OCI-LY7 (cell line): ENCODE results near the gene PKD1L1. TPM values are rescaled to one million over a fixed set of nuclear protein-coding genes. Genes with fewer than 3 reads are reported as not detected.

Experiments
- BruUV-seq: library from RNA; stranded (reverse); fragments of 400-500 nt; replicated peaks from 2 replicates; lab custom pipeline; 2021; lab: Mats Ljungman, UMichigan
- CTCF ChIA-PET: fragments of 300-600 bp; sonication (Branson Sonifier 250); formaldehyde crosslinking; loops from one replicate; lab custom pipeline; 2022; ENCODE audit warnings: antibody characterized with exemption; ENCODE audit not compliant: unreplicated experiment; lab: Charles Lee
- POLR2A ChIA-PET: fragments of 300-600 bp; sonication (Branson Sonifier 250); formaldehyde crosslinking; loops from one replicate; lab custom pipeline; 2022; ENCODE audit warnings: antibody characterized with exemption; lab: Charles Lee
- DNase-seq: peaks from one replicate; pipeline ENCODE4 v3.0.0-alpha.2; 2015; ENCODE audit warnings: low spot score
- H2AFZ ChIP-seq: fragments of 200-600 bp; sonication (generic), shearing (Covaris generic); 2 replicates; pipeline ENCODE4 v1.6.1; 2014; ENCODE audit warnings: mild to moderate bottlenecking, antibody characterized with exemption, low read length, moderate library complexity
- H3K27ac ChIP-seq: fragments of 200-600 bp; sonication (generic); 2 replicates; pipeline ENCODE4 v1.5.1; 2014; ENCODE audit warnings: mixed run types, low read depth, mild to moderate bottlenecking, moderate library complexity, low read length, inconsistent platforms; ENCODE audit not compliant: poor library complexity, severe bottlenecking
- H3K36me3 ChIP-seq: fragments of 200-600 bp; sonication (generic); 2 replicates; pipeline ENCODE4 v1.6.1; 2014; ENCODE audit warnings: mild to moderate bottlenecking, antibody characterized with exemption, low read length, moderate library complexity, mixed read lengths; ENCODE audit not compliant: insufficient read depth
- H3K4me1 ChIP-seq: fragments of 200-600 bp; sonication (generic); 2 replicates; pipeline ENCODE4 v1.5.1; 2014; ENCODE audit warnings: mild to moderate bottlenecking, low read length; ENCODE audit not compliant: insufficient read depth, poor library complexity, severe bottlenecking
- H3K4me2 ChIP-seq: fragments of 200-600 bp; sonication (generic); 2 replicates; pipeline ENCODE4 v1.6.1; 2014; ENCODE audit warnings: mild to moderate bottlenecking, low read length
- H3K4me3 ChIP-seq: fragments of 200-600 bp; sonication (generic); 2 replicates; pipeline ENCODE4 v1.5.1; 2014; ENCODE audit warnings: mild to moderate bottlenecking, low read depth, low read length; ENCODE audit not compliant: poor library complexity, severe bottlenecking
- H3K79me2 ChIP-seq: fragments of 200-600 bp; sonication (generic); 2 replicates; pipeline ENCODE4 v1.6.1; 2016; ENCODE audit warnings: low read depth, mild to moderate bottlenecking, low read length, moderate library complexity, mixed read lengths; ENCODE audit not compliant: insufficient read depth
- H3K9me2 ChIP-seq: fragments of 200-600 bp; sonication (generic); 2 replicates; pipeline ENCODE4 v1.6.1; 2016; ENCODE audit warnings: mild to moderate bottlenecking, low read length, mixed read lengths; ENCODE audit not compliant: insufficient read depth
- H3K9me3 ChIP-seq: fragments of 200-600 bp; sonication (generic); 2 replicates; pipeline ENCODE4 v1.6.1; 2014; ENCODE audit warnings: mild to moderate bottlenecking, mixed run types, low read length, mixed read lengths
- H4K20me1 ChIP-seq: fragments of 200-600 bp; sonication (generic); 2 replicates; pipeline ENCODE4 v1.6.1; 2014; ENCODE audit warnings: mild to moderate bottlenecking, antibody characterized with exemption, low read length, moderate library complexity, mixed read lengths; ENCODE audit not compliant: insufficient read depth
- EZH2phosphoT487 ChIP-seq: fragments of 200-600 bp; sonication (generic); IDR thresholded peaks from 2 replicates; pipeline ENCODE4 v1.6.1; 2018; ENCODE audit warnings: low read depth, borderline replicate concordance, mild to moderate bottlenecking, mixed run types, antibody characterized with exemption, low read length, moderate library complexity, mixed read lengths
- intact Hi-C: fragments of 100-400 bp; cut with micrococcal nuclease; formaldehyde crosslinking; loops from one replicate; pipeline ENCODE4 v1.10.0; 2022; ENCODE audit not compliant: unreplicated experiment
- total RNA-seq, 2 experiments: library from RNA; depleted of rRNA in 1 of 2; stranded (reverse); fragments of >200 nt in 1 of 2; shearing (Covaris generic) in 1 of 2; gene quantifications; 2 replicates each; pipeline ENCODE4 v1.2.3, GENCODE V29; 2014 to 2022
- TF ChIP-seq, protein P1 (sequence below): fragments of 200-600 bp; sonication (generic); conservative IDR thresholded peaks from 2 replicates; pipeline ENCODE4 v1.5.1; 2014; ENCODE audit warnings: mild to moderate bottlenecking, antibody characterized with exemption, low read length, moderate library complexity, mixed read lengths

The PKD1L1 gene
- total RNA-seq, 2 experiments from 2014 or later = 0.19 to 0.63 TPM

DNA sequence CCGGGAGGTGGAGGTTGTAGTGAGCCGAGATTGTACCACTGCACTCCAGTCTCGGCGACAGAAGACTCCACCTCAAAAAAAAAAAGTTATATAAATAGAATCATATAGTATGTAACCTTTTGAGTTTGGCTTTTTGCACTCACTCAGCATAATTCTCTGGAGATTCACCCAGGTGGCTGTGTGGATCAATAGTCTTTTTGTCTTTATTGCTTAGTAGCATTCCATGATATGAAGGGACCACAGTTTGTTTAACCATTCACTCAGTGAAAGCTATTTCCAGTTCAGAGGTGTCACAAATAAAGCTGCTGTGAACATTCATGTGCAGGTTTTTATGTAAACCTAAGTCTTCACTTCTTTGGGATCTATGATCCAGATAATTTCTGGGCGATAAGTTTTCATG is 167.7 kb downstream of the PKD1L1 start:
- TF ChIP-seq EZH2phosphoT487 = no peak
- TF ChIP-seq, protein P1, sequence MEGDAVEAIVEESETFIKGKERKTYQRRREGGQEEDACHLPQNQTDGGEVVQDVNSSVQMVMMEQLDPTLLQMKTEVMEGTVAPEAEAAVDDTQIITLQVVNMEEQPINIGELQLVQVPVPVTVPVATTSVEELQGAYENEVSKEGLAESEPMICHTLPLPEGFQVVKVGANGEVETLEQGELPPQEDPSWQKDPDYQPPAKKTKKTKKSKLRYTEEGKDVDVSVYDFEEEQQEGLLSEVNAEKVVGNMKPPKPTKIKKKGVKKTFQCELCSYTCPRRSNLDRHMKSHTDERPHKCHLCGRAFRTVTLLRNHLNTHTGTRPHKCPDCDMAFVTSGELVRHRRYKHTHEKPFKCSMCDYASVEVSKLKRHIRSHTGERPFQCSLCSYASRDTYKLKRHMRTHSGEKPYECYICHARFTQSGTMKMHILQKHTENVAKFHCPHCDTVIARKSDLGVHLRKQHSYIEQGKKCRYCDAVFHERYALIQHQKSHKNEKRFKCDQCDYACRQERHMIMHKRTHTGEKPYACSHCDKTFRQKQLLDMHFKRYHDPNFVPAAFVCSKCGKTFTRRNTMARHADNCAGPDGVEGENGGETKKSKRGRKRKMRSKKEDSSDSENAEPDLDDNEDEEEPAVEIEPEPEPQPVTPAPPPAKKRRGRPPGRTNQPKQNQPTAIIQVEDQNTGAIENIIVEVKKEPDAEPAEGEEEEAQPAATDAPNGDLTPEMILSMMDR = no peak

DNA sequence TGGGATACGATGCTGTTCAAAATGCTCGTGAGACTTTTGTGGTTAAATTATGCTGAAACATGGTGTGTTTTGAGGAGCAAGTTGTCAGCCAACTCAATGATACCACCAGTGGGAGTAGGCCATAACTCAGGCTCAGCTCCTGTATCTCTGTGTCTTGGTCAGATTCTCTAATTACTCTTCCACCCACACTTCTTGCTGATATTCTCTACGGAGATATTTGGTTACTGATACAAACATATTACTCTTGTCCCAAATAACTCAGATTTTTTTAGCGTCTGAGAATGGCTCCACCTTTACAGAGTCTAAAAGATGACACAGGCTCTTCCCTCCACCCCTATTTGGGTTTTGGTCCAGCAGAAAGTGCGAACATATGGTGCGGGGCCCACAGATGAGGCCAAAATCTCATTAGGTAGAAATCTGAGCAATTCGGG is 168.9 kb downstream of the PKD1L1 start:
- Histone ChIP-seq H3K9me3 (no peaks in the 10 kb centered on the region), H4K20me1 (no peaks in the 10 kb centered on the region), H3K4me2 (no peak overlapping the region), H3K36me3 (no peaks in the 10 kb centered on the region), H3K9me2 (no peaks in the 10 kb centered on the region), H3K27ac (no peak overlapping the region), H2AFZ (no peak overlapping the region), H3K4me1 (peaks cover 12% of the 10 kb centered on the region), H3K4me3 (no peak overlapping the region), H3K79me2 (no peaks in the 10 kb centered on the region)
- intact Hi-C loops = no loop called here
- BruUV-seq = no TSS peak
- ChIA-PET POLR2A (no interaction called here), CTCF (no interaction called here)
- no peak for DNase-seq
- no peak for TF ChIP-seq EZH2phosphoT487
- TF ChIP-seq, protein P1 = no peak

More for the DNA sequence above, 167.7 kb downstream of the PKD1L1 start:
- Histone ChIP-seq H3K4me2 (no peak overlapping the region), H4K20me1 (no peaks in the 10 kb centered on the region), H3K4me1 (peaks cover 3% of the 10 kb centered on the region), H3K36me3 (no peaks in the 10 kb centered on the region), H3K9me3 (no peaks in the 10 kb centered on the region), H3K4me3 (no peak overlapping the region), H3K9me2 (no peaks in the 10 kb centered on the region), H2AFZ (no peak overlapping the region), H3K27ac (no peak overlapping the region), H3K79me2 (no peaks in the 10 kb centered on the region)
- DNase-seq = no peak
- BruUV-seq = no TSS peak
- ChIA-PET POLR2A (no interaction called here), CTCF (no interaction called here)
- intact Hi-C loops = no loop called here

DNA sequence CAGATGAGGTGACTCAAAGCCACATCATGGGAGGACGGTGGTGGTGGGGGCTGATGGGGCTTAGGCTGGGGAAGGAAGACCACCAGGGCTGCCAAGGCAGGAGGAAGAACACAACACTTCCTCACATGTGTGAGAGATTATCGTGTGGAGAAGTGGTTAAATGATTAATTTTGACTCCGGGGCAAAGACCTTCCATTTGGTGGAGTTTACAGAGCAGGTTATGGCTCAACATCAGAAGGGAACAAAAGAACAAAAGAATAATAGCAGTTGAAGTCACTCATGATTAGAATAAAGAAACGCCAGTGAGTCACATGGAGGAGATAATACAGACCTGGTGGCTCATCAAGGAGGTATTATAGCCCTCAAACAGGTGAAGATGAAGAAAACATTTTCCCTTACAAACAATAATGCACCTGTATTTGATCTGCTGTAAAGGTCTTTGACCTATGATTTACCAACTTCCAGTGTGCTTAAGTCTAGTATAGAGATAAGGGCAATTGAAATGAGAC is 170.1 kb downstream of the PKD1L1 start:
- intact Hi-C loops = no loop called here
- H3K4me1 ChIP-seq = peaks cover 12% of the 10 kb centered on the region
- H3K79me2 ChIP-seq = no peaks in the 10 kb centered on the region
- POLR2A ChIA-PET = no interaction called here
- TF ChIP-seq, protein P1 = no peak
- TF ChIP-seq EZH2phosphoT487 = no peak
- H4K20me1 ChIP-seq = no peaks in the 10 kb centered on the region
- no peaks in the 10 kb centered on the region for H3K9me3 ChIP-seq
- no peak overlapping the region for H3K4me3 ChIP-seq
- BruUV-seq = no TSS peak
- no peaks in the 10 kb centered on the region for H3K36me3 ChIP-seq
- H3K4me2 ChIP-seq = no peak overlapping the region
- H2AFZ ChIP-seq = no peak overlapping the region
- no peaks in the 10 kb centered on the region for H3K9me2 ChIP-seq
- no peak overlapping the region for H3K27ac ChIP-seq
- CTCF ChIA-PET = no interaction called here
- DNase-seq = no peak
